K562 (cell line): Measurements from ENCODE around the gene CRIM1. TPM values are rescaled to one million over a fixed set of nuclear protein-coding genes. Genes with fewer than 3 reads are reported as not detected.

Source experiments
- CXXC5 ChIP-seq: fragments of 250-450 bp; sonication (Bioruptor Pico); IDR thresholded peaks from 2 replicates; pipeline ENCODE4 v1.8.0; 2022; ENCODE audit warnings: inconsistent platforms, mild to moderate bottlenecking, moderate library complexity
- ETS1 ChIP-seq: conservative IDR thresholded peaks from 2 replicates; pipeline ENCODE4 v1.6.1; 2011; ENCODE audit warnings: low read depth, mild to moderate bottlenecking, low read length; ENCODE audit not compliant: control insufficient read depth
- FOXA1 ChIP-seq: fragments of 450-650 bp; IDR thresholded peaks from 2 replicates; pipeline ENCODE4 v1.6.1; 2016; ENCODE audit warnings: mild to moderate bottlenecking, borderline replicate concordance
- FOXJ3 ChIP-seq: sonication (generic); formaldehyde crosslinking; IDR thresholded peaks from 2 replicates; pipeline ENCODE4 v1.4.0; 2020; ENCODE audit warnings: mild to moderate bottlenecking, missing genetic modification reagents
- FOXP1 ChIP-seq: sonication (generic); formaldehyde crosslinking; IDR thresholded peaks from 2 replicates; pipeline ENCODE4 v1.8.0; 2022; ENCODE audit warnings: mild to moderate bottlenecking, missing genetic modification reagents
- LEF1 ChIP-seq: fragments of 450-650 bp; IDR thresholded peaks from 2 replicates; pipeline ENCODE4 v1.6.1; 2016; ENCODE audit warnings: mild to moderate bottlenecking
- MNT ChIP-seq, 2 experiments: fragments of 450-650 bp; conservative IDR thresholded peaks; 2 replicates each; pipeline ENCODE4 v1.6.1; 2017; ENCODE audit warnings: mild to moderate bottlenecking in 2 of 2, moderate library complexity in 2 of 2
- NFIC ChIP-seq: fragments of 450-650 bp; IDR thresholded peaks from 2 replicates; pipeline ENCODE4 v1.6.1; 2017; ENCODE audit warnings: mild to moderate bottlenecking, inconsistent platforms
- NFYB ChIP-seq: IDR thresholded peaks from 2 replicates; pipeline ENCODE4 v1.6.1; 2011; ENCODE audit warnings: mild to moderate bottlenecking, moderate library complexity; ENCODE audit not compliant: insufficient read length; ENCODE audit errors: extremely low read depth
- PURB ChIP-seq: sonication (generic); formaldehyde crosslinking; IDR thresholded peaks from 2 replicates; pipeline ENCODE4 v1.9.0; 2021; ENCODE audit warnings: low read depth, mild to moderate bottlenecking, missing genetic modification reagents
- RCOR1 ChIP-seq, 2 experiments: IDR thresholded peaks; 2 replicates each; pipeline ENCODE4 v1.6.1; 2012; ENCODE audit warnings: low read depth in 2 of 2, low read length in 2 of 2, borderline replicate concordance in 1 of 2, improper control_type of control experiment in 1 of 2
- SMARCA4 ChIP-seq: fragments of 450-650 bp; IDR thresholded peaks from 2 replicates; pipeline ENCODE4 v1.6.1; 2016
- SOX6 ChIP-seq: fragments of 450-650 bp; IDR thresholded peaks from 2 replicates; pipeline ENCODE4 v1.6.1; 2014; ENCODE audit warnings: mild to moderate bottlenecking
- TRIM28 ChIP-seq: fragments of 450-650 bp; IDR thresholded peaks from 2 replicates; pipeline ENCODE4 v1.6.1; 2017
- UBTF ChIP-seq, 2 experiments: IDR thresholded peaks; 2 replicates each; pipeline ENCODE4 v1.6.1; 2012; ENCODE audit warnings: improper control_type of control experiment in 2 of 2, low read depth in 2 of 2, low read length in 2 of 2, borderline replicate concordance in 1 of 2
- polyA plus RNA-seq, 8 experiments: library from polyadenylated mRNA; depleted of rRNA in 4 of 8; stranded (reverse) in 5 of 8; unstranded in 3 of 8; fragments of >200 nt; fragmentation: Nextera tagmentation in 2 of 8; fragmentation: Illumina TruSeq in 1 of 8; extraction: Ambion mirVana in 2 of 8; extraction: Trizol in 1 of 8; gene quantifications; 2 replicates each; pipeline versions ENCODE4 v1.2.1 to v1.2.3, GENCODE V29; 2011 to 2014; ENCODE audit warnings: inconsistent platforms in 1 of 8, missing spikeins in 1 of 8
- total RNA-seq, 7 experiments: library from RNA; depleted of rRNA in 6 of 7; stranded (reverse); fragments of >200 nt in 6 of 7; fragmentation: Illumina TruSeq in 2 of 7; extraction: Trizol in 2 of 7; gene quantifications; 2 replicates each; pipeline versions ENCODE4 v1.2.1 to v1.2.3, GENCODE V29; 2011 to 2021; ENCODE audit warnings: low replicate concordance in 1 of 7
- TF ChIP-seq, protein P1 (sequence below): IDR thresholded peaks from 3 replicates; pipeline ENCODE4 v1.6.1; 2011; ENCODE audit warnings: borderline replicate concordance, mild to moderate bottlenecking, moderate library complexity; ENCODE audit not compliant: insufficient read length; ENCODE audit errors: extremely low read depth
- TF ChIP-seq, protein P2 (sequence below), 2 experiments: IDR thresholded peaks; 2 replicates each; pipeline ENCODE4 v1.6.1; 2011; ENCODE audit warnings: borderline replicate concordance in 1 of 2, control low read depth in 1 of 2, low read depth in 1 of 2, low read length in 1 of 2, mild to moderate bottlenecking in 1 of 2, mixed read lengths in 1 of 2, moderate library complexity in 1 of 2; ENCODE audit not compliant: insufficient read depth in 1 of 2, insufficient read length in 1 of 2, poor library complexity in 1 of 2, severe bottlenecking in 1 of 2; ENCODE audit errors: extremely low read depth in 1 of 2

Gene CRIM1
- total and polyA plus RNA-seq, 9 of the 15 experiments (the other 6 are each of a cell fraction or from before 2014, with no cell fraction given) = 0.01 to 0.36 (median 0.06) TPM; not detected in 1

DNA sequence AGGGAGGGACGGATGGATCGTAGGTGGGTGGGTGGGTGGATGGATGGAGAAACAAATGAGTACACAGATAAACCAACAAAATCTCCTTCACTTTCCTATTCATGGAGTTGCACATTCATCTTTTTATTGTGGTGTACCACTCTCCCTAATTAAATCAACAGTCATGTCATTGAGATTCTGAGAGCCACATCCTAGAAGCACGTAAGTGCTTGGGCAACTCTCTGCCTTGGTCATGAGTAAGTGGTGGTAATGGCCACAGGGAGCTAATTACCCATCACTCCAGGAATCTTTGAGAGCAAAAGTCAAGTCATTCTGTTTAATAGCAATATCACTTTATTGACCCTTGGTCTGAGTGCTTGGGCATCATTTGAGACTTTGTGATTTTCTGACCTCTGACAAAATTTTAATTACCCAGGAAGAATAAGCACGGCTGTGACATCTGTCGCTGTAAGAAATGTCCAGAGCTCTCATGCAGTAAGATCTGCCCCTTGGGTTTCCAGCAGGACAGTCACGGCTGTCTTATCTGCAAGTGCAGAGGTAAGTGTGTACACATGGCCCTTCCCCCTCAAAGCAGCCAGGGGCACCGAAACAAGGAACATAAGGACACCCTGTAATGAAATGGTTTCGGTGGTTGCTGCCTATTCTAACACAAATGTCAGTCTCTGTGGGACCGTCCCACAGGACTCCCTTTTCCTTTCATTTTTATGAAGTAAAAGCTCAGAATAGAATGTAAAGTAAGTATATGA, 156.5 kb downstream of the CRIM1 start (continued):
- TF ChIP-seq ETS1 = no peak
- peak; percentile 94 for TF ChIP-seq LEF1
- TF ChIP-seq TRIM28 = no peak
- TF ChIP-seq FOXJ3 (CRISPR knock-in tag) = no peak
- TF ChIP-seq MNT (conservative IDR thresholded peaks at IDR 0.05) = 0 out of 4 replicates have a peak, but pooled peaks of 1 of the 2 experiments have one; percentile 26
- TF ChIP-seq, protein P1, sequence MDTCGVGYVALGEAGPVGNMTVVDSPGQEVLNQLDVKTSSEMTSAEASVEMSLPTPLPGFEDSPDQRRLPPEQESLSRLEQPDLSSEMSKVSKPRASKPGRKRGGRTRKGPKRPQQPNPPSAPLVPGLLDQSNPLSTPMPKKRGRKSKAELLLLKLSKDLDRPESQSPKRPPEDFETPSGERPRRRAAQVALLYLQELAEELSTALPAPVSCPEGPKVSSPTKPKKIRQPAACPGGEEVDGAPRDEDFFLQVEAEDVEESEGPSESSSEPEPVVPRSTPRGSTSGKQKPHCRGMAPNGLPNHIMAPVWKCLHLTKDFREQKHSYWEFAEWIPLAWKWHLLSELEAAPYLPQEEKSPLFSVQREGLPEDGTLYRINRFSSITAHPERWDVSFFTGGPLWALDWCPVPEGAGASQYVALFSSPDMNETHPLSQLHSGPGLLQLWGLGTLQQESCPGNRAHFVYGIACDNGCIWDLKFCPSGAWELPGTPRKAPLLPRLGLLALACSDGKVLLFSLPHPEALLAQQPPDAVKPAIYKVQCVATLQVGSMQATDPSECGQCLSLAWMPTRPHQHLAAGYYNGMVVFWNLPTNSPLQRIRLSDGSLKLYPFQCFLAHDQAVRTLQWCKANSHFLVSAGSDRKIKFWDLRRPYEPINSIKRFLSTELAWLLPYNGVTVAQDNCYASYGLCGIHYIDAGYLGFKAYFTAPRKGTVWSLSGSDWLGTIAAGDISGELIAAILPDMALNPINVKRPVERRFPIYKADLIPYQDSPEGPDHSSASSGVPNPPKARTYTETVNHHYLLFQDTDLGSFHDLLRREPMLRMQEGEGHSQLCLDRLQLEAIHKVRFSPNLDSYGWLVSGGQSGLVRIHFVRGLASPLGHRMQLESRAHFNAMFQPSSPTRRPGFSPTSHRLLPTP = no peak
- TF ChIP-seq SMARCA4 = peak; percentile 70
- TF ChIP-seq PURB (CRISPR knock-in tag) = no peak
- TF ChIP-seq, protein P2, sequence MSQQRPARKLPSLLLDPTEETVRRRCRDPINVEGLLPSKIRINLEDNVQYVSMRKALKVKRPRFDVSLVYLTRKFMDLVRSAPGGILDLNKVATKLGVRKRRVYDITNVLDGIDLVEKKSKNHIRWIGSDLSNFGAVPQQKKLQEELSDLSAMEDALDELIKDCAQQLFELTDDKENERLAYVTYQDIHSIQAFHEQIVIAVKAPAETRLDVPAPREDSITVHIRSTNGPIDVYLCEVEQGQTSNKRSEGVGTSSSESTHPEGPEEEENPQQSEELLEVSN (IDR thresholded peaks at IDR 0.05; ENCODE audit: borderline replicate concordance in 1 of 2, extremely low read depth in 1 of 2, insufficient read depth in 1 of 2, insufficient read length in 1 of 2, low read depth in 1 of 2, low read length in 1 of 2, poor library complexity in 1 of 2, severe bottlenecking in 1 of 2) = no peak
- peak; percentile 69 for TF ChIP-seq SOX6
- 0 out of 2 replicates have a peak, but pooled peaks have one; percentile 45 for TF ChIP-seq FOXP1
- TF ChIP-seq CXXC5 (CRISPR knock-in tag) = peak; percentile 59
- peak; percentile 77 for TF ChIP-seq FOXA1
- no peak for TF ChIP-seq NFYB
- TF ChIP-seq UBTF (IDR thresholded peaks at IDR 0.05; ENCODE audit: borderline replicate concordance in 1 of 2, low read depth in 2 of 2, low read length in 2 of 2) = no peak
- 0 out of 4 replicates have a peak, but pooled peaks of 1 of the 2 experiments have one; percentile 57 for TF ChIP-seq RCOR1 (IDR thresholded peaks at IDR 0.05; ENCODE audit: borderline replicate concordance in 1 of 2, low read depth in 2 of 2, low read length in 2 of 2)
- peak; percentile 52 for TF ChIP-seq NFIC
